ENCODE measurements around the gene ZCCHC24.

ZCCHC24 gene

DNA sequence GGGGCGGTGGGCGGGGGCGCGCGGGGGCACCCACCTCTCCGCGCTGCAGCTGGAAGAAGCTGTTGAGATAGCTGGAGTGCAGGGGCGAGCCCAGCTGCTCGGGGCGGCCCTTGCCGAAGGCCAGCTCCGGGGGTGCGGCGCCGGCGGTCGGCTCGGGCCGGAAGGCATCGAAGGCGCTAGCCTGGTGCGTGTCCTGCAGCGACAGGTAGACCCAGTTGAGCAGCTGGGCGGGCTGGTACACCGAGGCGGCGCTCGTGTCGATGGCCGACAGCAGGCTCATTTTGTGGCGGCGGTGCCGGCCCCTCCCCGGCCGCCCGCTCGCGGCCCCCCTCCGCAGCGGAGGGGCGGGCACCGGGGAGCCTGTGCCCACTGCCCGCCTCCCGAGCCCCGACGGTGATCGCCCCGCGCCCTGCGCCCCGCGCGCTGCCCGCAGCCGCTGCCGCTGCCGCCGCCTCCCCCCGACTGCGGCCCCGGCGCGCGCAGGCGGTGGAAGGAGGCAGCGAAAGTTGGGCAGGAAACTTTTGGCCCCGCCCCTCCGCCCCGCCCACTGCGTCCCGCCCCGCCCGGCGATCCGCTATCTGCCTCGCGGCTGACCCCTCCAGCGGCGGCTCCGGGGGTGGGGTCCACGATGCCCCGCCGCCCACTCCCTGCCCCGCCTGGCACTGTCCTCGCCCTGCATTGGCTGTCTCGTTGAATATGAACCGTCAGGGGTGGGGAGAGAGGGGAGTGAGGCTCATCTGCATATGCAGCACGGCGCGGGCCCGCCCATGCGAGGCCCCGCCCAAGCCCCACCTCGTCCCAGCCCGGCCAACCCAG, at the start of gene ZCCHC24:
TSS of gene ZCCHC24 (minus strand) at position 464 of the 816 bp plus-strand sequence. CDS start at position 280, 184 bp downstream.
- DNase-seq (ENCODE audit: low spot score), result peak; percentile 94

DNA sequence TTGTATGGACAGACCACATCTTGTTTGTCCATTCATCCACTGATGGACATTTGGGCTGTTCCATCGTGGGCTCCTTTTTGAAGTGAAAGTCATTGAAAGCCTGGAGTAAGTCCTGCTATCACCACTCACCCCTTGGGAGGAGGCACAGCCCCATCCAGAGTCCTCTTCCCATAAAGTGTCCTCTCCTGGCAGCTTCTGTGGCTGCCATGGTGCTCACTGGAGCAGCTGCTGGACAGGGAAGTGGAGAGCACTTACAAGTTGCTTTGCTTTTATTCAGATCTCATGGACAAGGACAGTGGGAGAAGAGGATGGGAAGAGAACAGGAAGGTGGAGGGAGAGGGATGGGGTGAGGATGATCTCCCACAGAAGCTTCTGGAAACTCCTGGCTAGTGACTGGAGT, 48.4 kb upstream of the ZCCHC24 start:
- no peak for DNase-seq (ENCODE audit: low spot score)

DNA sequence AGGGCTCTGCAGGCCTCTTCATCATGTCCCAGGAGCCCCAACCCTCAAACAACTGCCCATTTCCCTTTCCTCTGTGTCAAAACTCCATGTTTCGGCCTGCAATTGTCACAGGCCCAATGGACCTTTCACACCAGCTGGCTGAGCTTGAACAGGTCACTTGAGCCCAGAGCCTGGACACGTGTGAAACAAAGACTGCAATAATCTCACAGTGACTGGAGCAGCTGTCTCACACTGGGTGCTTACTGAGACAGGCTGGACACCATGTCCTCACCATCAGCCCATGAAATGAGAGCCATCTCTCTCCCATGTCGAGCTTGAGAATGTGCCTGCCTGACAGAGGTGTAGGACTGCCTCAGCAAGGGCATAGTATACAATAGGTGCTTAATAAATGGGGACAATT, 47.4 kb upstream of the ZCCHC24 start:
- no peak for DNase-seq (ENCODE audit: low spot score)

DNA sequence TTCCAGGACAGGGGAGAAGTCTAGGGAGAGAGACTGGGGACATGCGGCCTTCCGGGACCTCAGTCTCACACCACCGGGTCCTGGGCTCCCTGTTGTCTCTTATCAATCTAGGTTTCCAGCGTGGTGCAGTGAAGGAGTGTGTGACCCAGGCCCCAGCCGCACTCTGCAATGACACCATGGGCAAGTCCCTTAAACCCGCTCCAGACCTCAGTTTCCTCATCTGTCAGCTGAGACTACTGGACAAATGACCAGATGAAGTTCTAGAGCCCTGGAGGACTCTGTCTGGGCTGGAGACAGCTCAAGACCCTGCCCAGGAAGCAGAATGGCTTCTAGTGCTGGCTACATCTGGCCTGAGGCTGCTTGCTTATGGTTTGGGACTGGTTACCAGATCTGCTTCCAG, 46.8 kb upstream of the ZCCHC24 start:
- no peak for DNase-seq (ENCODE audit: low spot score)

DNA sequence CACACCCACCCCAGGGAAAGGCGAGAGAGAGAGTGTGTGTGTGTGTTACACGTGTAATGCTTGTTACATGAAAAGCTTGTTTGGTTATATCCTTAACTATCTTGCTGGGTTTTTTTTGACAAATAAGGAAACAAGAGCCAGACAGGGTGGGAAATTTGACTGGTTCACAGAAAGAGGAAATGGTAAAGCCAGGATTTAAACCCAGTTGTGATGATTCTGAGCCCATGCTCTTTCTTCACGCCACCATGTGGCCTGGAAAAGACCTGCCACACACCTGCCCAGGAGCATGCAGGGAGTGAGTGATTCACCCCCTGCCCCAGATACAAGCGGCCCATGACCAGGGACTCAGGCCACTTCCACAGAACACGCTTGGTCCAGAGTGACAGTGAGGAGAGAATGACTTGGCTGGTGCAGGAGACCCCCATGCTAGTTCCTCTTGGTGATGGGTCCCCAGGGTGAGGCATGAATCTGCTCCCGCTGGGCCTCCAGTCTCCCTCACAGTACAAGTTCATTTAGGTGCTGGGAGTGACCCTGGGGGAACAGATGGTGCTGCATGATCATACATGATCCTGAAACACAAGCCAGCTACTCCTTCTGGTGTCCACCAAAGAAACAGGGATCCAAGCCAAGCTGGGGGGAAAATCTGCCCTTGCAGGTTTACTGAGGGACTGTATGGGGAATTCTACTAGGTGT, 45.9 kb upstream of the ZCCHC24 start:
- no peak for DNase-seq (ENCODE audit: low spot score)

DNA sequence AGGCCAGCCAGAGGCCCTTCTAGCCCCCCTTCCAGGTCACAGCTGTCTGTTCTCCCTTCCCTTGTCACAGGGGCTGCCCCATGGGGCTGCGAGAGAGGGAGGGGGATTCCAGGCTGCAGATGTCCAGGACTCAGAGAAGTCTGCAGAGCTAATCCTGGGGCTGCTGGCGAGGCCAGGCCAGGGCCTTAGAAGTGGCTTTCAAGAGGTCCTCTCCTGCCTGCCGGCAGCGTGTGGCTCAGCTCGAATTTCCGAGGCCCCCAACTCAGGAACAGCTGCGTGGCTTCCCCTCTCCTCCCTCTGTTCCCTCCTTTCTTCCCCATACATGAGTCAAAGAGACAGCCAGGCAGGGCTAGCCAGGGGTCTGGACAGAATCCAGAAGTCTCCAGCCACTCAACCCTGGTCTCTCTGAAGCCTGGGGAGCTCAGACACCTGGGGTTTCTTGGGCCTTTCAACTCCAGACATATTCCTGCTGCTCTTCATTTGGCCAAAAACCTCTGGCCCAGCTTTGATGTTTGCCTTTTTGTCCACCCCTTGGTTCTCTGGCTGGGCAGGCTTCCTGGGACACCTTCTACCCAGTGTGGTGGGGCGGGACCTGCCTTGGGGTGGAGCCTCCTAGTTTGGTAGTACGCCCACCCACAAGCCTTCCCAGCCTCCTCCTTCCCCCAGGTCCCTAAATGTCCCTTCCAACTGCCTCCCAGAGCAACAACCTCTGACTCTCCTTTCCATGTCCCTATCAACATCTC, 45.1 kb upstream of the ZCCHC24 start:
- DNase-seq (ENCODE audit: low spot score), result no peak

DNA sequence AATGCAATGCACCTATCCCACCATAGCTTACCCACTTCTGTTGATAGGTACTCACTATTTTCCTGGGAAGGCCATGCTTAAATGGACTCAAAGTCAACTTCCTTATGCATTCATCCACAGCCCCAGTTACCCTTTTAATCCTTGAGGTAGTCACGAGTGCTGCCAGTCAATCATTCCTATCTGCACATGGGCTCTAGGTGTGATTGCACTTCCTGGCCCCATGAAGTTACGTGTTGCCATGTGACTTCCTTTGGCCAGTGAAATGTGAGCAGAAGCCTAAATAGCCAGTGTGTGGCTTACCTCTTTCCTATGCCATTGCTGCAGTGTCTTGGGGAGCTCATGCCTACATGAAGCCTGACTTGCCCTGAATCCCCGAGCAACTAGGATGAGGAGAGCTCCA, 43.4 kb upstream of the ZCCHC24 start:
- DNase-seq (ENCODE audit: low spot score), result no peak

DNA sequence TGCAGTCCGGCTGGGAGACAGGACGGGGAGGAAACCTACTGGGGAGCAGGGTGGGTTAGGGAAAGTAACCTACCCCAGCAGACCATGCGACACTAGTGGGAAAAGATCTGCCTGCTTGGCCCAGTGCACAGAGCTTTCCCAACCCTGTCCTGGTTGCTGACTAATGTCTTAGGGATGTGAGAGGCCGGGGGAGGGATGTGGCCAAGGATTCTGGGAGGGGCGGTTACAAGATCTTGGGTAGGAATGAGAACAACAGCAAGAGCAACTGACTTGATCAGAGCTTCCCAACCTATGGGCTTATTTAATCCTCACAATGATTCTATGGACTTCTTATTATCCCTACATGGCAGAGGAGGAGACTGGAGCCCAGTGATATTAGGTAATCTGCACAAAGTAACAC, 42.9 kb upstream of the ZCCHC24 start:
- no peak for DNase-seq (ENCODE audit: low spot score)

DNA sequence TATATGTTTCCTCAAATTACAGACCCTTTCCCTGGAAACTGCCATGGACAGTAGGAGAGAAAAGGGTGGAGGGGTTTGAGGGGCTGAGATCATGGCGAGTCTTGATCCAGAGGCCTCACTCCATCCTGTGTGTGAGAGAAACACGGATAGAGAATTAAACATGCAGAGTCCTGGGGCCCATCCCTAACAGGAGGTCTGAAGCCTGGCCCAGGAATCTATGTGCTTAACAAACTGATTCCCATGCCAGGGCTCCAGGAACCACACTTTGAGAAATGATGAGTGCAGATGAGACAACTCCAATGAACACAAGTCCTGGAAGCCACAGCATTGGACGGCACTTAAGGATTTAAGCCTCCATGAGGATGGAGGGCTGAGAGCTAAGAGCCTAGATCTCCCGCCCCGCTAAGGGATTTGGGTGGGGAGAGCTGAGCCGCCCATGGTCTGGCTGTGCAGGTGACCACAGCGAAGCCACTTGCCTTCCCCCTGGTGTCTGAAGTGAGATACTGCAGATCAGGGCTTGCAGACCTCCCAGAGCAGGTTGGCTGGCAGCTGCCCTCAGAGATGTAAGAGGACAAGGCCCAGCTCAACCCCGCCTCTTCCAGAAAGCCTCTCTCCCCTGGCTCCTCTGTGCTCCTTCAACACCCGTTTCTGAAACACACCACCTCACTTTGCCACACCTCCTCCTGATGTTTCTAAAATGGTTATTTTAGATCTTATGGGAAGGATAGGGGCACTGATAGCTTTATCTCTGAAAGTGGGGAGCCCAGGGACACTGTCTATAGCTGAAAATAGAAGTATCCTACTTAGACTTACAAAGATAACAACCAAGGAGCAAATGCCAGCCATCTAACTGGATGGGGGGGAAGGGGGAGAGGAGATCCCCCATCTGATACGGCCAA, 42.1 kb upstream of the ZCCHC24 start:
- DNase-seq (ENCODE audit: low spot score), result peak; percentile 56

DNA sequence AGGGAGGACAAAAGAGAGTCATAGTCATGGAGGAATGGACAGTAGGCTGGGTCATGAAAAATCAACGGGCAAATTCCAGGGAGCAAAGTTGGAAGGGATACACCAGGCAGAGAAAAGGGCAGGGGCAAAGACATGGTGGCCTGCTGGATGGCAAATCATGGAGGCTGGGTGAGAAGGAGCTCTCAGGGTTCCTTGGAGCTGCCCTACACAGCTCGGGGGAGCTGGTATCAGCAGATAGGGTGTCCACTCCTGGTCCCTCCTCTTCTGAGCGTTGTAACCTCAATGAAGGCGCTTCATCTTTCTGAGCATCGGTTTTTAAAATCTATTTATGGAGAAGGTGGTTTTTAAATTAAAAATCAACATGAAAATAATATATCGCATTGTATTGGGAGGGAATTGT, 39.1 kb upstream of the ZCCHC24 start:
- DNase-seq (ENCODE audit: low spot score), result no peak

DNA sequence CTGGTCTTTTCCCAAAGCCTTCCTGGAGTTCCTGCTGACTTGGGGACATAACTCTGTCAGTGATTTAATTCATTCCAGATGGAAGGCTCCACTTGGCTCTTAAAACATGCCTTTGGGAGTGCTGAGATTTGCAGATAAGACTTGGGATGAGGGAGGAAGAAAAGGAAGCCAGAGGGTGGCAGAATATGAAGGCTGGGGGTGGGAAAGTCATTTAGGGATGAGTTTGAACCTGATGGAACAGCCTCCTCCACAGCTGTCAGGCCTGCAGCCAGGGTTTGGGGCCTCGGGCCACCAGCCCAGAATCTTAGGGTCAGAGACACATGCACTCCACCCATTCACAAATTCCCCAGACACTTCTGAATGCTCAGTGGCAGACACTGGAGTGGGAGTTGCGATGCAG, 38.5 kb upstream of the ZCCHC24 start:
- DNase-seq (ENCODE audit: low spot score), result no peak

DNA sequence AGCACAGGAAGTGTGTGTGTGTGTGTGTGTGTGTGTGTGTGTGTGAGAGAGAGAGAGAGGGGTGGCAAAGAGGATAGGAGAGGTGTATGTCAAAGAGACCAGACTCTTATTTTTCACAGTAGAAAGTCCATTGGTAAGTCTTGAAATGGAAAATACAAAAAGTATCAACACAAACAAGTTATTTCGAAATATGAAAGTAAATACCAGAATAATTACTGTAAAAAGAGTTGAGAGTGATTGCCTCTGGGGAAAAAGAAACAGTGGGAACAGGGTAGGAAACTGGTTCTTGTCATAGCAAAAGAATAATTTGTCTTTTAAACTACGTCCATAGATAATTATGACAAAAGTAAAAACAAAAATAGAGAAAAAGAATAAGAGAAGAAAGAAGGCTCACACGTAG, 37.9 kb upstream of the ZCCHC24 start:
- no peak for DNase-seq (ENCODE audit: low spot score)

DNA sequence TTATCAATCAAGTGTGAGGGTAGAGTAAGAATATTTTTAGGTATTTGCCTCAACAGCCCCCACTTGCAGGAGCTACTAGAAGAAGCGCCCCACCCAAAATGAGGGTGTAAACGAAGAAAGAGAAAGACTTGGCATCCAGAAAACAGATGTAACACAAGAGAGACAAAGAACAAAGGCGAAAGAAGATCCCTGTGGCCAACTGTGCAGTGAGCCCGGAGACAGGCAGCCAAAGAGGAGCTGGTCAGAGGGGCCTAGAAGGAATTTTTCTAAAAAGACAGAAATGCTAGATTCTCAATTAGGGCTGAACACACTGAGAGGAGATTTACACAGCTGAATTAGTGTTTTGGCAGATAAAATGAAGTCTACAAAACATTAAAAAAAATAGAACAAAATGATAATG, 37.3 kb upstream of the ZCCHC24 start:
- DNase-seq (ENCODE audit: low spot score), result no peak

DNA sequence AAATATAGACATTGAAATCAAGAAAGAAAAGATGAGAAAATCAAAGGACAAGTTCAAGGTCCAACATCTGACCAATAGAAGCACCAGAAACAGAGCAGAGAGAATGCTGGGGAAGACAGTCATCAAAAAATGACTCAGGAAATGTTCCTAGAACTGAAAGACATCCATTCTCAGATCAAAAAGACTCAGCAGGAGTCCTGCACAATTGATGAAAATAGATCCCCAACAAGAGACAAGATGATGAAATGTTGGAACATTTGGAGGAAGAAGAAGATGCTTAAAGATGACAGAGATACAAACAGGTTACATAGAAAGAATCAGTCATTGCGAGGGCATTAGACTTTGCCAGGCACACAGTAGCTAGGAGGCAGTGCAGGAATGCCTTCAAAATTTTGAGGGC, 36.9 kb upstream of the ZCCHC24 start:
- no peak for DNase-seq (ENCODE audit: low spot score)

DNA sequence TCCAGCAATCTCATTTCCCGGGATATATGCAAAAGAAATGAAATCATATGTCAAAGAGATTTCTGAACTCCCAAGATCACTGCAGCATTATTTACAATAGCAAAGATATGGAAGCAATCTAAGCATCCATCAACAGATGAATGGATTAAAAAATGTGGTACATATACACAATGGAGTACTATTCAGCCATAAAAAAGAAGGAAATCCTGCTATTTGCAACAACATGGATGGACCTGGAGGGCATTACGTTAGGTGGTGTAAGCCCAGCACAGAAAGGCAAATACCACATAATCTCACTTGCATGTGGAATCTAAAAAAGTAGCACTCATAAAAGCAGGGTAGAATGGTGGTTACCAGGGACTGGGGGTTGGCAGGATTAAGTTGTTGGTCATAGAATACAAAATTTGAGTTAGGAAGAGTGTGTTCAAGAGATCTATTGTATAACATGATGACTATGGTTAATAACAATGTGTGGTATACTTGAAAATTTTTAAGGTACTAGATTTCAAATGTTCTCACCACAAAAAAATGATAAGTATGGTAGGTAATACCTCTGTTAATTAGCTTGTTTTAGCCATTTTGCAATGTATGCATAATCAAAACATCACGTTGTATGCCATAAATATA, 34.0 kb upstream of the ZCCHC24 start:
- no peak for DNase-seq (ENCODE audit: low spot score)

DNA sequence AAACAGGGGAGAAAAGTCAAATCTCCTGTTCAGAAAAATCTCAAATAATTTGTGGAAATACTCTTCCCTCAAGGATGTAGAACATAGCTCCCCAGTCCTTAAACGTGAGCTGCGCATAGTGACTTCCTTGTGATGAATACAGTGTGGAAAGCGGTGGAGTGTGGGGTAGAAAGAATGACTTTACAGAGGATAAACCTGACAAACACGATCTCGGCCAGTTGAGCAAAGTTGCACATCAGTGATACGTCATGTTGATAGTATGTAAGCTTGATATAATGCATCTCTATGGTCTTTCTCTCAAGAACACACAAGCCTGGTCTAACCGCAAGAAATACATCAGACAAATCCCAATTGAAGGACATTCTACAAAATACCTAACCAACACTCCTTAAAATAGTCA, 32.0 kb upstream of the ZCCHC24 start:
- DNase-seq (ENCODE audit: low spot score), result no peak

DNA sequence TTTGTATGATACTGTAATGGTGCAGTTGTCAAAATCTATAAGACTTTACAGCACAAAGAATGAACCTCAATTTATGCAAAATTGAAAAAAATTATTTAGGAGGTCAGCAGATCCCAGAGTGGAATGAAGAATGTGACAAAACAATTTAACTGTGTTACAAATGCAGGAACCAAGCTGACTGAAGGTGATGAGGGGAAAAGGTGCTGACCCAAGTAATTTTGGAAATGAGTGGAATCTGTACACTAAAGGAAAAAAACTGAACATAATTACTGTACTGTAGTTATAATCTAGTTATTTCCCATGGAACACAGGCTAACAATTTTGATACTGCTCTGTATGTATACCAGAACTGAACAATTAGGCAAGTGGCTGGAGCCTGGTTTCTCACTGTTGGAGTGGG, 31.2 kb upstream of the ZCCHC24 start:
- DNase-seq (ENCODE audit: low spot score), result no peak

DNA sequence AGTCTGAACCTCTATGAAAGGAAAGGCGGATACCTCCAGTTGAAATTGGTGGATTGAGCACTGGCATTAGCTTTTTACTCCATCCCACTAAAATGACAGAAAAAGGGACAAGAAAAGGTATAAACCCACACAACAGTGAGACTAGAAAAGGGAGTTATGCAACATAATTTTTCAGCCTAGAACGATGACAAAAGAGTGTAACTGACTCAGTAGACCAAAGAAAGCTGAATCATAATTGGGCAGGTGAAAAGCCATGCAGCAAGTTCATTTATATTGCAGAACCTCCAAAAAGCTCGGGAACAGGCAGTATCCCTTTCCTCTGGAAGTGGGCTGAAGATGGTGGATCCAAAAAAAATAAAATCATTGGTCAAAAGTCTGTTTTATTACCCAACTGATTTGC, 30.5 kb upstream of the ZCCHC24 start:
- DNase-seq (ENCODE audit: low spot score), result no peak

DNA sequence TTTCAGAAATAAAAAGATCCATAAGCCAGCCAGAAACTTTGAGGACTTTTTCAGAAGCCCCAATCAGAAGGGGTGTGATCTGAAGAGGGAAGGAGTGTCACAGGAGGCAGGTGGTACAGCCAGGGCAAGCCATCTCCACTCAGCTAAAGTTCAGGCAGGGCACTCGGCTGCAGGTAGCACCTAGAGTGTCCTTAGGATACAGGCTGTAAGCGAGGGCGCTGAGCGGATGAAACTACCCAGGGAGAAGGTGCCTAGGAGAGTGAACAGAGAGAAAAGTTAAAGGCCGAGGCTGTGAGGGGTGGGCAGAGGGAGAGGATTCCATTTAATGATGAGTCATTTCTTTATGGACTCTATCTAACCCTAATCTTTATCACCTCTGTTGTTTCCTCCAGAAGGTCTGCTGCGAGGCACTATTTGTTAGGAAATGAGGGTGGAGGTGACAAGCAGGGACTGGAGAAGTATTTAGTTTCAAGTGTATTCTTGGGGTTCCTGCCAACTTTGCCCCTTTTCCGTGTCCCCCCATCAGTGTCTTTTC, 29.8 kb upstream of the ZCCHC24 start:
- DNase-seq (ENCODE audit: low spot score), result no peak

DNA sequence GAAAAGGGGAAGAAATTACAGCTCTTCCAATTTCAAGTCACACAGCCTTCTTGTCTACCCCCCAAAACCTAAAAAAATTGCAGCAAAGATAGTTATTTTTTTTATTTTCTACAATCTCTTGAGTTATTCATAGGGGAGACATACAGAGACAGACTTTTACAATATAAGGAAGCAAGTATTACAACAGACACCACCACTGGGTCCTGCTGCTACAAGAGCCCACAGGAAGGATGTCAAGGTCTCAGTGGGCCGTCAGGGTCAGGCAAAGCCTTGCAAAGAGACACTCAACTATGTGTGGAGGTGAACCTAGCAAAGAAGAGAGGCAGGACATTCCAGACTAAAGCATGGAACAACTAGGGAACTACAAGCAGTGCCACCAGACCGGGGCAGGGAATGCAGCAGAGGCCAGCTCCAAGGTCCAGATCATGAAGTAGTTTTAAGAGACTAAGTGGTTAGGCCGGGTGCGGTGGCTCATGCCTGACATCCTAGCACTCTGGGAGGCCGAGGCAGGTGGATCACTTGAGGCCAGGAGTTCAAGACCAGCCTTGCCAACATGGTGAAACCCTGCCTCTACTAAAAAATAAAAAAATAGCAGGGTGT, 28.2 kb upstream of the ZCCHC24 start:
- DNase-seq (ENCODE audit: low spot score), result no peak

DNA sequence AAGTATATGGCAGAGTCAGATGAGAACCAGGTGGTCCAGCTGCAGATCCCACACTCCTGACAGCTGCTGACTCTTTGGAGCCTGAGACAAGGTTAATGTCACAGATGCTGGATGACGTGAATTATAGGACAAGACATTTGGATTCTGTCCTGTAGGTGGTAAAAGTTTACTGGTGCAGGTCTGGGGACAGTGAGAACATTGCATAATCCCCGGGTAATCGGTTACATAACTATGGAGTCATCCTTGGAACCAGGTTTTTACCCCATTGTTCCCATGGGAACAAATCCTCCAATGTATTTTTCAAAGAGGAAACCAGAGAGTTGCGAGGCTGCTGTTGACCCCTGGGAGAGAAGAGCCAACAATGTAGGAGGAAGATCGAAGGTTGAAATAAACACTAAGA, 27.5 kb upstream of the ZCCHC24 start:
- DNase-seq (ENCODE audit: low spot score), result no peak
